ENCODE measurements around the gene CELA2A.
"Not testable (repeated sequence)": the region's sequence is repeated elsewhere in the genome, so short reads cannot be mapped to it uniquely, and the experiment has no call there.

DNA sequence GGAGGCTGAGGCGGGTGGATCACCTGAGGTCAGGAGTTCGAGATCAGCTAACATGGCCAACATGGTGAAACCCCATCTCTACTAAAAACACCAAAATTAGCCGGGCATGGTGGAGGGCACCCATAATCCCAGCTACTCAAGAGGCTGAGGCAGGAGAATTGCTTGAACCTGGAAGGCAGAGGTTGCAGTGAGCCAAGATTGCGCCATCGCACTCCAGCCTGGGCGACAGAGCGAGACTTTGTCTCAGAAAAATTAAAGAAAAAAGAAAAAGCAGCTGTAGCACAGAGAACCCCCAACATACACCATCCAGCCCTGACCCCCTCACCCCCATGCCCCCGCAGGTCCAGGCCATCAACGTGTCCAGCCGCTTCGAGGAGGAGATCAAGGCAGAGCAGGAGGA lies 28.3 kb upstream of the CELA2A start:
- TF ChIP-seq, protein P1, sequence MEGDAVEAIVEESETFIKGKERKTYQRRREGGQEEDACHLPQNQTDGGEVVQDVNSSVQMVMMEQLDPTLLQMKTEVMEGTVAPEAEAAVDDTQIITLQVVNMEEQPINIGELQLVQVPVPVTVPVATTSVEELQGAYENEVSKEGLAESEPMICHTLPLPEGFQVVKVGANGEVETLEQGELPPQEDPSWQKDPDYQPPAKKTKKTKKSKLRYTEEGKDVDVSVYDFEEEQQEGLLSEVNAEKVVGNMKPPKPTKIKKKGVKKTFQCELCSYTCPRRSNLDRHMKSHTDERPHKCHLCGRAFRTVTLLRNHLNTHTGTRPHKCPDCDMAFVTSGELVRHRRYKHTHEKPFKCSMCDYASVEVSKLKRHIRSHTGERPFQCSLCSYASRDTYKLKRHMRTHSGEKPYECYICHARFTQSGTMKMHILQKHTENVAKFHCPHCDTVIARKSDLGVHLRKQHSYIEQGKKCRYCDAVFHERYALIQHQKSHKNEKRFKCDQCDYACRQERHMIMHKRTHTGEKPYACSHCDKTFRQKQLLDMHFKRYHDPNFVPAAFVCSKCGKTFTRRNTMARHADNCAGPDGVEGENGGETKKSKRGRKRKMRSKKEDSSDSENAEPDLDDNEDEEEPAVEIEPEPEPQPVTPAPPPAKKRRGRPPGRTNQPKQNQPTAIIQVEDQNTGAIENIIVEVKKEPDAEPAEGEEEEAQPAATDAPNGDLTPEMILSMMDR (IDR thresholded peaks at IDR 0.05 in 2 of 3, conservative IDR thresholded peaks at IDR 0.05 in 1 of 3; ENCODE audit: insufficient read depth in 2 of 3, low read depth in 1 of 3, low read length in 3 of 3), result not testable (repeated sequence)
- TF ChIP-seq, protein P2, sequence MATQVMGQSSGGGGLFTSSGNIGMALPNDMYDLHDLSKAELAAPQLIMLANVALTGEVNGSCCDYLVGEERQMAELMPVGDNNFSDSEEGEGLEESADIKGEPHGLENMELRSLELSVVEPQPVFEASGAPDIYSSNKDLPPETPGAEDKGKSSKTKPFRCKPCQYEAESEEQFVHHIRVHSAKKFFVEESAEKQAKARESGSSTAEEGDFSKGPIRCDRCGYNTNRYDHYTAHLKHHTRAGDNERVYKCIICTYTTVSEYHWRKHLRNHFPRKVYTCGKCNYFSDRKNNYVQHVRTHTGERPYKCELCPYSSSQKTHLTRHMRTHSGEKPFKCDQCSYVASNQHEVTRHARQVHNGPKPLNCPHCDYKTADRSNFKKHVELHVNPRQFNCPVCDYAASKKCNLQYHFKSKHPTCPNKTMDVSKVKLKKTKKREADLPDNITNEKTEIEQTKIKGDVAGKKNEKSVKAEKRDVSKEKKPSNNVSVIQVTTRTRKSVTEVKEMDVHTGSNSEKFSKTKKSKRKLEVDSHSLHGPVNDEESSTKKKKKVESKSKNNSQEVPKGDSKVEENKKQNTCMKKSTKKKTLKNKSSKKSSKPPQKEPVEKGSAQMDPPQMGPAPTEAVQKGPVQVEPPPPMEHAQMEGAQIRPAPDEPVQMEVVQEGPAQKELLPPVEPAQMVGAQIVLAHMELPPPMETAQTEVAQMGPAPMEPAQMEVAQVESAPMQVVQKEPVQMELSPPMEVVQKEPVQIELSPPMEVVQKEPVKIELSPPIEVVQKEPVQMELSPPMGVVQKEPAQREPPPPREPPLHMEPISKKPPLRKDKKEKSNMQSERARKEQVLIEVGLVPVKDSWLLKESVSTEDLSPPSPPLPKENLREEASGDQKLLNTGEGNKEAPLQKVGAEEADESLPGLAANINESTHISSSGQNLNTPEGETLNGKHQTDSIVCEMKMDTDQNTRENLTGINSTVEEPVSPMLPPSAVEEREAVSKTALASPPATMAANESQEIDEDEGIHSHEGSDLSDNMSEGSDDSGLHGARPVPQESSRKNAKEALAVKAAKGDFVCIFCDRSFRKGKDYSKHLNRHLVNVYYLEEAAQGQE (IDR thresholded peaks at IDR 0.05; ENCODE audit: borderline replicate concordance), result not testable (repeated sequence)
- TF ChIP-seq, protein P2 (CRISPR knock-in tag; IDR thresholded peaks at IDR 0.05; ENCODE audit: low read depth), result not testable (repeated sequence)
- TF ChIP-seq, protein P3, sequence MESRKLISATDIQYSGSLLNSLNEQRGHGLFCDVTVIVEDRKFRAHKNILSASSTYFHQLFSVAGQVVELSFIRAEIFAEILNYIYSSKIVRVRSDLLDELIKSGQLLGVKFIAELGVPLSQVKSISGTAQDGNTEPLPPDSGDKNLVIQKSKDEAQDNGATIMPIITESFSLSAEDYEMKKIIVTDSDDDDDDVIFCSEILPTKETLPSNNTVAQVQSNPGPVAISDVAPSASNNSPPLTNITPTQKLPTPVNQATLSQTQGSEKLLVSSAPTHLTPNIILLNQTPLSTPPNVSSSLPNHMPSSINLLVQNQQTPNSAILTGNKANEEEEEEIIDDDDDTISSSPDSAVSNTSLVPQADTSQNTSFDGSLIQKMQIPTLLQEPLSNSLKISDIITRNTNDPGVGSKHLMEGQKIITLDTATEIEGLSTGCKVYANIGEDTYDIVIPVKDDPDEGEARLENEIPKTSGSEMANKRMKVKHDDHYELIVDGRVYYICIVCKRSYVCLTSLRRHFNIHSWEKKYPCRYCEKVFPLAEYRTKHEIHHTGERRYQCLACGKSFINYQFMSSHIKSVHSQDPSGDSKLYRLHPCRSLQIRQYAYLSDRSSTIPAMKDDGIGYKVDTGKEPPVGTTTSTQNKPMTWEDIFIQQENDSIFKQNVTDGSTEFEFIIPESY (CRISPR knock-in tag; IDR thresholded peaks at IDR 0.05), result not testable (repeated sequence)
- not testable (repeated sequence) for TF ChIP-seq EP300 (IDR thresholded peaks at IDR 0.05; ENCODE audit: low read length); ZNF274 (IDR thresholded peaks at IDR 0.05; ENCODE audit: borderline replicate concordance, low read depth, low read length); KAT2B (IDR thresholded peaks at IDR 0.05; ENCODE audit: low read depth, low read length)

Measured in K562 (cell line).